ENCODE measurements around the gene ITGB7. TPM values are rescaled to one million over a fixed set of nuclear protein-coding genes. Genes with fewer than 3 reads are reported as not detected.

The ITGB7 gene
- total RNA-seq, 1 experiment from 2014 or later: 0.98 TPM

GRCh38 chr12:53236443-53237111 is 29.5 kb upstream of the ITGB7 start:
- H3K27me3 ChIP-seq (ENCODE audit: control insufficient read depth, insufficient read depth, low read length): no peaks in the 10 kb centered on the region; the same call in 1 of the 2 replicates
- in situ Hi-C loops (cut with HindIII; ENCODE audit: low pct_unique_long_range_greater_than_20kb, low sequenced_read_pairs): no loop called here
- no peak for DNase-seq (ENCODE audit: low read depth, low spot score)
- TF ChIP-seq REST (IDR thresholded peaks at IDR 0.05; ENCODE audit: insufficient read depth in 1 of 2, low read depth in 2 of 2, low read length in 1 of 2) (no peak), CTCF (IDR thresholded peaks at IDR 0.05) (no peak), POLR2AphosphoS5 (IDR thresholded peaks at IDR 0.05; ENCODE audit: low read depth, low read length) (no peak), SIN3A (IDR thresholded peaks at IDR 0.05; ENCODE audit: borderline replicate concordance, insufficient read depth, low read depth, low read length) (no peak), TCF7L2 (IDR thresholded peaks at IDR 0.05; ENCODE audit: low read depth, low read length) (no peak)
- H3K4me1 ChIP-seq (ENCODE audit: control insufficient read depth, insufficient read depth, low read length): peaks cover 21% of the 10 kb centered on the region
- intact Hi-C loops (cut with micrococcal nuclease; ENCODE audit: unreplicated experiment): no loop called here
- CTCF ChIA-PET: no interaction called here
- no peaks in the 10 kb centered on the region for H3K9me3 ChIP-seq (ENCODE audit: control insufficient read depth, insufficient read depth, low read depth, low read length)
- no peak for ATAC-seq
- BruUV-seq (replicated peaks): no TSS peak
- H3K4me3 ChIP-seq (ENCODE audit: low read depth in 2 of 2, low read length in 2 of 2): no peak overlapping the region
- H3K36me3 ChIP-seq (ENCODE audit: control insufficient read depth, insufficient read depth, low read length): no peaks in the 10 kb centered on the region; the same call in 1 of the 2 replicates
- POLR2A ChIA-PET: interaction anchor here (0.6 kb wide), 1 partner anchor 59 kb away, joined by 4 read pairs; the partner anchor contains the start of gene PFDN5
- H3K27ac ChIP-seq (ENCODE audit: low read length): no peak overlapping the region

- ATAC-seq: no peak
- CTCF ChIA-PET: interaction anchor here (1.1 kb wide), 1 partner anchor 22 kb away, joined by 3 read pairs; no protein-coding TSS in a partner anchor
- no peak overlapping the region for H3K27ac ChIP-seq (ENCODE audit: low read length)
These were observed 28.8 kb upstream of the ITGB7 start for GRCh38 chr12:53235742-53236442.

More at GRCh38 chr12:53235742-53236442, 28.8 kb upstream of the ITGB7 start:
- Histone ChIP-seq H3K4me1 (ENCODE audit: control insufficient read depth, insufficient read depth, low read length) (peaks cover 28% of the 10 kb centered on the region), H3K27me3 (ENCODE audit: control insufficient read depth, insufficient read depth, low read length) (no peaks in the 10 kb centered on the region; the same call in 1 of the 2 replicates), H3K36me3 (ENCODE audit: control insufficient read depth, insufficient read depth, low read length) (no peaks in the 10 kb centered on the region; the same call in 1 of the 2 replicates), H3K4me3 (ENCODE audit: low read depth in 2 of 2, low read length in 2 of 2) (no peak overlapping the region), H3K9me3 (ENCODE audit: control insufficient read depth, insufficient read depth, low read depth, low read length) (no peaks in the 10 kb centered on the region)
- POLR2A ChIA-PET: interaction anchor here (0.6 kb wide), 1 partner anchor 60 kb away, joined by 4 read pairs; the partner anchor contains the start of gene PFDN5
- no peak for DNase-seq (ENCODE audit: low read depth, low spot score)
- TF ChIP-seq POLR2AphosphoS5 (IDR thresholded peaks at IDR 0.05; ENCODE audit: low read depth, low read length): no peak
- TF ChIP-seq SIN3A (IDR thresholded peaks at IDR 0.05; ENCODE audit: borderline replicate concordance, insufficient read depth, low read depth, low read length): no peak
- TF ChIP-seq CTCF (IDR thresholded peaks at IDR 0.05): no peak
- TF ChIP-seq TCF7L2 (IDR thresholded peaks at IDR 0.05; ENCODE audit: low read depth, low read length): no peak
- TF ChIP-seq REST (IDR thresholded peaks at IDR 0.05; ENCODE audit: insufficient read depth in 1 of 2, low read depth in 2 of 2, low read length in 1 of 2): no peak
- BruUV-seq (replicated peaks): no TSS peak
- in situ Hi-C loops (cut with HindIII; ENCODE audit: low pct_unique_long_range_greater_than_20kb, low sequenced_read_pairs) (no loop called here), intact Hi-C loops (cut with micrococcal nuclease; ENCODE audit: unreplicated experiment) (no loop called here)

Data from Panc1 (cell line).